Activated naive CD4-positive, alpha-beta T cell treated with anti-CD3 and anti-CD28 coated beads for 36 hours (primary cell): Measurements from ENCODE around the gene TSR1. TPM values are rescaled to one million over a fixed set of nuclear protein-coding genes. Genes with fewer than 3 reads are reported as not detected.

Experiments used
- CTCF ChIA-PET: fragments of 350-600 bp; sonication (Branson Sonifier 250); formaldehyde crosslinking; loops from one replicate; lab custom pipeline; 2021; ENCODE audit warnings: antibody characterized with exemption; lab: Charles Lee
- DNase-seq: peaks from one replicate; pipeline ENCODE4 v3.0.0-alpha.2; 2020
- H3K27ac Mint-ChIP-seq: one replicate; pipeline ENCODE4 v1.8.0; 2021; ENCODE audit warnings: mild to moderate bottlenecking, mixed read lengths
- H3K27me3 Mint-ChIP-seq: one replicate; pipeline ENCODE4 v1.8.0; 2021; ENCODE audit warnings: low read depth, mixed read lengths
- H3K36me3 Mint-ChIP-seq: one replicate; pipeline ENCODE4 v1.8.0; 2021; ENCODE audit warnings: low read depth, mixed read lengths
- H3K4me1 Mint-ChIP-seq: one replicate; pipeline ENCODE4 v1.8.0; 2021; ENCODE audit warnings: low read depth, mixed read lengths
- H3K4me3 Mint-ChIP-seq: one replicate; pipeline ENCODE4 v1.8.0; 2021; ENCODE audit warnings: mild to moderate bottlenecking, moderate library complexity, mixed read lengths
- H3K9me3 Mint-ChIP-seq: one replicate; pipeline ENCODE4 v1.8.0; 2021; ENCODE audit warnings: mixed read lengths
- intact Hi-C: fragments of 100-400 bp; cut with micrococcal nuclease; formaldehyde crosslinking; loops from one replicate; pipeline ENCODE4 v1.15.1; 2023
- total RNA-seq, 2 experiments: library from RNA; stranded (reverse); gene quantifications; one replicate each; pipeline ENCODE4 v1.2.3, GENCODE V29; 2021

Gene TSR1
- total RNA-seq, 2 experiments from 2014 or later: 51.1 to 51.5 TPM

DNA sequence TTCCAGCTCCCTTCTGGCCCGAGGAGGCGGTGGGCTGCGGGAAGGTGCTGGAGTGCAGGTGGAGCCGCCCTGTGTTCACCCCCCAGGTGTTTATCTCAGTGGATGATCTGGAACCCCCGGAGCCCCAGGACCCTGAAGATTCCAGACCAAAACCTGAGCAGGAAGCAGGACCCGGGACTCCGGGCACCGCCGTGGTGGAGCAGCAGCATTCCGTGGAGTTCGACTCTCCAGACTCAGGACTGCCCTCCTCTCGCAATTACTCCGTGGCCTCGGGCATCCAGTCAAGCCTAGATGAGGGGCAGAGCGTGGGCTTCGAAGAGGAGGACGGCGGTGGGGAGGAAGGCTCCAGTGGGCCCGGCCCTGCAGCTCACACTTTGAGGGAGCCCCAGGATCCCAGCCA is 39.1 kb upstream of the TSR1 start:
- H3K27me3 Mint-ChIP-seq: no peaks in the 10 kb centered on the region
- DNase-seq: no peak
- no peak overlapping the region for H3K27ac Mint-ChIP-seq
- H3K36me3 Mint-ChIP-seq: no peaks in the 10 kb centered on the region
- no peaks in the 10 kb centered on the region for H3K4me1 Mint-ChIP-seq
- H3K9me3 Mint-ChIP-seq: no peaks in the 10 kb centered on the region
- intact Hi-C loops: no loop called here
- CTCF ChIA-PET: no interaction called here
- H3K4me3 Mint-ChIP-seq: no peak overlapping the region

DNA sequence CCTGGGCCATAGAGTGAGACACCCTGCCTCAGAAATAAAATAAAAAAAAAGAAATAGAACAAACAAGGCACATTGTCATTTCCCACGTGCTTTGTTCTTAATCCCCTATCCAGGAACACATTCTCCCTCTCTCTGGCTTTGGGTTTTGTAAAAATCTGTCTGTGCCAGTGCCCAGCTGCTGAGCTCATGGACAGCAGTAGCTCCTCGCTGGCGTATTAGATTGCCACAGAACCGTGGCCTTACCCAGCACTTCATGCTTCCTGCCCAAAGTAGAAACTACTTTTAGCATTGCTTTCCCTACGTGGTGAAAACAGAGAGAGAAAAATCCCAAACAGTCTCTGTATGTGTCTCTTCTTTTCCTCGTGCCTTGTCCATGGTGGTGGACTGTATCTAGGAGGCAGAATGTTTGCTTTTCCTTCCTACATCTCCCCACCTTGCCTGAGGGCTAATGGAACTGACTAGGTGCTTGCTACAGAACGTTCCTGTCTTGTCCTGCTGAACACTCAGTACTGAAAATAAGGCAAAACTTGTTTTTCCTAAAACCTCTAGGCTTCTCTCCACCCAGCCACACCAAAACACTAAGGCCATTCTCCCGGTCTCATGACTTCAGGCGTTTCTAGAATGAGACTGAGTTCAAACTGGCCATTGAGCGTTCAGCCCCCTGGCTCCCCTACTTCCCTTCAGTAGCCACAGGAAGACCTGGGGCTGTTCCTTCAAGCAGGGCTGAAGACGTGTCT is 38.5 kb upstream of the TSR1 start:
- H3K36me3 Mint-ChIP-seq: no peaks in the 10 kb centered on the region
- H3K9me3 Mint-ChIP-seq: no peaks in the 10 kb centered on the region
- H3K27ac Mint-ChIP-seq: no peak overlapping the region
- H3K4me1 Mint-ChIP-seq: no peaks in the 10 kb centered on the region
- intact Hi-C loops: no loop called here
- H3K4me3 Mint-ChIP-seq: no peak overlapping the region
- DNase-seq: no peak
- no peaks in the 10 kb centered on the region for H3K27me3 Mint-ChIP-seq
- CTCF ChIA-PET: no interaction called here

DNA sequence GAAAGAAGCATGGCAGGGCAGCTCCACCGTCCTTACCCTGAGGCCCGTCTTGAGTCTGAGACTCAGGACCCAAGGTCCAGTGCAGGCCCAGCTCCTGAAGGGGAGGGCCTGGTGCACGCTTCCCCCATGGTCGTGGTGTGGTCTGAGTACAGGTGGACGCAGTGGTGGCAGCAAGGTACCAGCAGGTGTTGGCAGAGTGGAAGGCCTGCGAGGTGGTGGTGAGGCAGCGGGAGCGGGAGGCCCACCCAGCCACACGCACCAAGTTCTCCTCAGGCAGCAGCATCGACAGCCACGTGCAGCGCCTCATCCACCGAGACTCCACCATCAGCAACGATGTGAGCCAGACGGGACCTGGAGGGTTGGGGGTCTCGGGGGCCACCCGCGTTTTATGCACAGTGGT is 36.9 kb upstream of the TSR1 start:
- intact Hi-C loops: no loop called here
- no peaks in the 10 kb centered on the region for H3K4me1 Mint-ChIP-seq
- CTCF ChIA-PET: interaction anchor here (0.9 kb wide), 1 partner anchor 9 kb away, joined by 3 read pairs; no protein-coding TSS in a partner anchor
- H3K27me3 Mint-ChIP-seq: no peaks in the 10 kb centered on the region
- H3K36me3 Mint-ChIP-seq: no peaks in the 10 kb centered on the region
- H3K27ac Mint-ChIP-seq: no peak overlapping the region
- H3K9me3 Mint-ChIP-seq: no peaks in the 10 kb centered on the region
- no peak for DNase-seq
- H3K4me3 Mint-ChIP-seq: no peak overlapping the region

DNA sequence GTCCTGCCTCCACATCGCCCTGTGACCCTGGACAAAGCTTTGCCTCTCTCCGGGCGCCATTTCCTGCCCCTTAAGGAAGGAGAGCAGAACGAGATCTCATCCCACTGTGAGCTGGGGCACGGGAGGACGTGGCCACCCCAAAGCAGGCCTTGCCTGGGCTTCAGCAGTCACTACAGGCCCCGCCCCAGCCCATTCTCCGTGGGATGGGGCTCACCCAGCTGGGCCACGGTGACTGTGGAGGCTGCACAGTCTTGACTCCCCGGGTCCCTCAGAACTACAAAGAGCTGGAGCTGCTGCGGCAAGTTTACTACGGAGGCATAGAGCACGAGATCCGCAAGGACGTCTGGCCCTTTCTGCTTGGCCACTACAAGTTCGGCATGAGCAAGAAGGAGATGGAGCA is 36.4 kb upstream of the TSR1 start:
- CTCF ChIA-PET: interaction anchor here (0.9 kb wide), 1 partner anchor 10 kb away, joined by 3 read pairs; no protein-coding TSS in a partner anchor
- Mint-ChIP-seq H3K27ac (no peak overlapping the region), H3K27me3 (no peaks in the 10 kb centered on the region), H3K36me3 (no peaks in the 10 kb centered on the region), H3K4me3 (no peak overlapping the region), H3K9me3 (no peaks in the 10 kb centered on the region), H3K4me1 (no peaks in the 10 kb centered on the region)
- DNase-seq: no peak
- intact Hi-C loops: no loop called here

DNA sequence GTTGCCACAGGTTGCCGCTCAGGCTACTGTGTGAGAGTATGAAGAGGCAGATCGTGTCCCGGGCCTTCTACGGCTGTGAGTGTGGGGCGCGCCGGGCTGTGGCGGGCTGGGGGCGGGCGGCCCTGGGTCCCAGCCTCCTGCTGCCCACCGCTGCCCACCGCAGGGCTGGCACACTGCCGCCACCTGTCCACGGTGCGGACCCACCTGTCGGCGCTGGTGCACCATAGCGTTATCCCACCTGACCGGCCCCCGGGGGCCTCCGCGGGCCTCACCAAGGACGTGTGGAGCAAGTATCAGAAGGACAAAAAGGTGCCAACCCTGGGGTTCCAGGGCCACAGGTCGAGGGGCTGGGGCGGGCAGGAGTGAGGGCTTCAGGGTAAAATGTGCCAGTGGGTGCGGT is 35.9 kb upstream of the TSR1 start:
- Mint-ChIP-seq H3K4me3 (no peak overlapping the region), H3K9me3 (no peaks in the 10 kb centered on the region), H3K27me3 (no peaks in the 10 kb centered on the region), H3K4me1 (no peaks in the 10 kb centered on the region), H3K36me3 (no peaks in the 10 kb centered on the region), H3K27ac (no peak overlapping the region)
- intact Hi-C loops: no loop called here
- CTCF ChIA-PET: interaction anchor here (0.9 kb wide), 1 partner anchor 10 kb away, joined by 3 read pairs; no protein-coding TSS in a partner anchor
- no peak for DNase-seq

DNA sequence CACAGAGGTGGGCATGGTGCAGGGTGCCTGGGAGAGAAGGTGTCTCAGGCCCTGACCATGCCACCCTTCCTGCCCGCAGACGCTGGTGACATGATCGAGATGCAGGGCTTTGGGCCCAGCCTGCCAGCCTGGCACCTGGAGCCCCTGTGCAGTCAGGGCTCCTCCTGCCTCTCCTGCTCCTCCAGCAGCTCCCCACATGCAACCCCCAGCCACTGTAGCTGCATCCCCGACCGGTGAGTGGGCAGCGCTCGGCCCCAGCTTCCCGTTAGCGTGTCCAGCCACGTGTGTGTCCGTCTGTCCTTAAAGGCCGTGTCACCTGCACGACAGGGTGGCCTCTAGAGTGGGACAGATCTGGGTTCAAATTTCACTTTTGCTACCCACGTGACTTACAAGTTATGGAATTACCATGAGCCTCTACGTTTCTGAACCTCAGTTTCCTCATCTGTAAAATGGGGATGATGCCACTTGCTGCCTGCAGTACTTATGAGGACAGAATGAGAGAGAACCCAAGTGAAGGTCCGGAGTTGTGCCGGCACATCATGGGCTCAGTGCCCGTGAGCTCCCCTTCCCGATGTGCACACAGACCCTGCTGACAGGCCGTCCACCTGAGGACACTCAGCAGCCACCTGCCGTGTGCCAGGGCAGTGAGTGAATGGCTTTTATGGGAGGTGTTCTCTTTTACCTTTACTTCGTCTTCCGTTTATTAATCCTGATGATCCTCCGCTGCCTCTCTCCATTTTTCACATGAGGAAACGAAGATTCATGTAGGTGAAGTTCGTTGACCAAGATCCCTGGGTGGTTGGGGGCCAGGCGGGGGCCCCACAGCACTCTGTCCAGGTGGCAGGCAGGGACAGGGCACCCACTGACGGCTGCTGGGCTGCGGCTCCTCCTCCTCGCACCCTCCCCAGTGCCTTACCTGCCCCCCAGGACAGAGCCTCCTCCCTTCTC is 35.2 kb upstream of the TSR1 start:
- no peaks in the 10 kb centered on the region for H3K9me3 Mint-ChIP-seq
- H3K36me3 Mint-ChIP-seq: no peaks in the 10 kb centered on the region
- H3K4me3 Mint-ChIP-seq: no peak overlapping the region
- intact Hi-C loops: no loop called here
- no peak overlapping the region for H3K27ac Mint-ChIP-seq
- CTCF ChIA-PET: no interaction called here
- H3K4me1 Mint-ChIP-seq: no peaks in the 10 kb centered on the region
- no peak for DNase-seq
- no peaks in the 10 kb centered on the region for H3K27me3 Mint-ChIP-seq

DNA sequence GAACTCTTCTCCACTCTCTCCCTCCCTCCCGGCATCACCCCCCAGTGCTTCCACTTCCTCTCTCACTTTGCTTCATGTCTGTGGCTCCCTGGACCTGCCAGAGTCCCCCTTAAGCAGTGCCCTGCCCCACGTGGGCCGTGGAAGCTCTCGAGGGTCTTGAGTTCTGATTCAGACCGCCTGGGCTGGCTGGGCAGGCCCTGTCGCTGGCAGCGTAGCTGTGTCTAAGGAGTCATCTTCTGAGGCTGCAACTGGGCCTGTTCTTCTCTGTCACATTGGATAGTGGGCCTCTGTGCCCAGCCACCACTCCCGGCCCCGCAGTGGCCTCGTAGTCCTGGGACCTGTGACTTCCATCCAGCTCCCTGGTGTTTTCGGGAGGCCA is 33.9 kb upstream of the TSR1 start:
- Mint-ChIP-seq H3K9me3 (no peaks in the 10 kb centered on the region), H3K27ac (no peak overlapping the region), H3K4me1 (no peaks in the 10 kb centered on the region), H3K27me3 (no peaks in the 10 kb centered on the region), H3K36me3 (no peaks in the 10 kb centered on the region), H3K4me3 (no peak overlapping the region)
- CTCF ChIA-PET: interaction anchor here (1.9 to 3.5 kb wide), 2 partner anchors 12 to 46 kb away, joined by 8 to 20 read pairs; no protein-coding TSS in a partner anchor
- intact Hi-C loops: no loop called here
- DNase-seq: no peak

DNA sequence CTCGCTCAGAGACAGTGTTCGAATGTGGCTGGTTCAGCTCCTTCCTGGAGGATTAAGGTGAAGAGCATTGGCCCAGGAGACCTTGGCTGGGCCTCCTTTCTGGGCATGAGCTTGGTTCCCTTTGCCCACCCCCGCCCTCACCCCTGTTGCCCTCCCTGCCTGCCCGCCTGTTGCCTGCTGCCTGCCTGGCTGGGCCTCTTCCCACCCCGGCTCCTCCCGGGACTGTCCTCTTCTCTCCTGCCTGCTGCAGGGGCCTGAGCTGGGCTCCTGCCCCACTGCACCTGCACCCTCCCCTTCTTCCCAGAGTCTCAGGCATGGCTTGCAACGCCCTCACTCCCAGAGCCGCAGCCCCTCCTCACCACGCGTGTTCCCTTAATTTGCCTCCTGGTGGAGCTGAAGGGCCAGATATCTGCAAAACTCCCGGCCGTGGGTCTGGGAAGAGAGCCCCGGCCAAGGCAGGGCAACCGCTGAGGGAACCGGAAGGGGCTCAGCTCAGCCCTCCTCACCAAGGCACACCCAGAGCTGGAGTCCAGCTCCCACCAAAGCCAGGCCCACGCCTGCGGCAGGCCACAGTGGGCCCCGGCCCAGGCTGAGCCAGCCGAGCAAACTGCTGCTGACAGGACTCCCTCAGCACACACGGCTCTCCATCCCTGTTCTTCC is 33.4 kb upstream of the TSR1 start:
- no peaks in the 10 kb centered on the region for H3K9me3 Mint-ChIP-seq
- no peaks in the 10 kb centered on the region for H3K27me3 Mint-ChIP-seq
- H3K4me1 Mint-ChIP-seq: no peaks in the 10 kb centered on the region
- no peaks in the 10 kb centered on the region for H3K36me3 Mint-ChIP-seq
- DNase-seq: no peak
- no peak overlapping the region for H3K4me3 Mint-ChIP-seq
- CTCF ChIA-PET: interaction anchor here (1.9 to 3.5 kb wide), 2 partner anchors 13 to 46 kb away, joined by 8 to 20 read pairs; no protein-coding TSS in a partner anchor
- intact Hi-C loops: no loop called here
- no peak overlapping the region for H3K27ac Mint-ChIP-seq

DNA sequence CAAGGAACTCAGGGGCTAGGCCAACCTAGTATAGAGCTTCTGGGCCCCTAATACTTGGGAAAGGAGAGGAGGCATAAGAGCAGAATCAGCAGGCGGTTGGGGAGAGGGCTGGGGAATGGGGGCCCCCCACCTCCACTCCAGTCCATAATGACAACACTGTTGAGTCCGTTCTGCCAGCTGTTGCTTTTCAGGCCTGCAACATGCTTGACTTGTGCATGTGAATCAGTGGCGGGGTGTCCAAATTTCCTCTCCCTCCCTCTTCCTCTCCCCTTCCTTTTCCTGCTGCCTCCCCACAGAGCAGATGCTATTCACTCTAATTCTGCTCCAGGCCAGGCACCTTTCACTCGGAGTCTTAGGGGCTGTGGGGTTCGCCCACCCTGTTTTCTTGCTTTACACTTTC is 32.8 kb upstream of the TSR1 start:
- no peaks in the 10 kb centered on the region for H3K9me3 Mint-ChIP-seq
- no peaks in the 10 kb centered on the region for H3K36me3 Mint-ChIP-seq
- no peak overlapping the region for H3K4me3 Mint-ChIP-seq
- no peak overlapping the region for H3K27ac Mint-ChIP-seq
- no peaks in the 10 kb centered on the region for H3K27me3 Mint-ChIP-seq
- CTCF ChIA-PET: interaction anchor here (1.9 to 3.5 kb wide), 2 partner anchors 14 to 47 kb away, joined by 8 to 20 read pairs; no protein-coding TSS in a partner anchor
- no peaks in the 10 kb centered on the region for H3K4me1 Mint-ChIP-seq
- DNase-seq: no peak
- intact Hi-C loops: no loop called here

DNA sequence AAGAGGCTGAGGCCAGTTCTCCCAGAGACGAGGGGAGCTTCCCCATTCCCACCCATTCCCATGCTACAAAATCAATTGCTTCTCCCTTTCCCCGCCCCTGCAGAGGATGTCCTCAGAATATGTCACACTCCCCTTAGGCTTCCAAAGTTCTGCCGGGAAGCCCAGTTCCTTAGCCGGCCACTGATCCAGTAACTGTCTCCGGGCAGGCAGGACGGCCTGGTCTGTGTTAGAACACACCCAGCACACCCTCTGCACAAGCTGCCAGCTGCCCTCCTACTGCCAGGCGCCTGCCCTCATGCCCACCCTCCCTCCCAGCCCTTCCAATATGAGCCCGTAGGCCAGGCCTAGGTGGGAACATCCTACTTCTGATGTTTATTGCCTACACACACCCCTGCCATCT is 32.1 kb upstream of the TSR1 start:
- no peak overlapping the region for H3K27ac Mint-ChIP-seq
- intact Hi-C loops: no loop called here
- DNase-seq: no peak
- H3K36me3 Mint-ChIP-seq: no peaks in the 10 kb centered on the region
- H3K4me1 Mint-ChIP-seq: no peaks in the 10 kb centered on the region
- H3K4me3 Mint-ChIP-seq: no peak overlapping the region
- H3K9me3 Mint-ChIP-seq: no peaks in the 10 kb centered on the region
- CTCF ChIA-PET: interaction anchor here (0.9 to 3.5 kb wide), 3 partner anchors 14 to 48 kb away, joined by 3 to 20 read pairs (median 8); no protein-coding TSS in a partner anchor
- no peaks in the 10 kb centered on the region for H3K27me3 Mint-ChIP-seq

DNA sequence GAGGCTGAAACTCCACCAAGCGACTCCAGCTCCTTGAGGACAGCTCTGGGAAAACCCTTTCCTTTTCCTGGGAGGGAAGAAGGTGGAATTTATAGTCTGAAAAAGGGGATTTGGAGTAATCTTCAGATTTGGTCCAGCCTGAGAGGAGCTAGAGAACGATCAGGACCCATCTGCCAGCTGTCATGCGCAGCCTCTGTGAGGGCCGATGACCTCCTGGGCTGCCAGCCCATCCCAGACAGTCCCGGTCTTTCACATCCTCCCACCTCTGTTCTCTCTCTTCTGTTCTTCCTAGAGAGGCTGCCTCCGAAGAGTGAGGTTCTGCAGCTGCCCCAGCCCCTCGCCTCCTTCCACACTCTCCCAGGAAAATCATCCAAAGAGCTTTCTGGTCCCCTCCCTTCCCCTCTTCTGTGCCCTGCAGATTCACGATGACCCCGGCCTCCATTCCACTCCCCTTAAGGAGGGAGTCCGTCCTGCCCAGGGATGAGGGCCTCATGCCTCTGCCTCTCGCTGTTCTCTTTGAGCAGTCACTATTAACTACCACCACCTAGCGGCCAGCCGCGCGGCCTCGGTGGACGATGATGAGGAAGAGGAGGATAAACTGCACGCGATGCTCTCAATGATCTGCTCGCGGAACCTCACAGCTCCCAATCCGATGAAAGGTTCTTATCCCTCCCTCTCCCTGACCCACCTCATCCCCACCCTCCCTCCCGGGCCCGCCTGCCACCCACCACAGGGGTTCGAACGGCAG is 30.7 kb upstream of the TSR1 start:
- no peak overlapping the region for H3K4me3 Mint-ChIP-seq
- H3K4me1 Mint-ChIP-seq: no peaks in the 10 kb centered on the region
- no peaks in the 10 kb centered on the region for H3K9me3 Mint-ChIP-seq
- intact Hi-C loops: no loop called here
- H3K36me3 Mint-ChIP-seq: peaks cover 3% of the 10 kb centered on the region
- CTCF ChIA-PET: interaction anchor here (0.6 kb wide), 1 partner anchor 16 kb away, joined by 3 read pairs; no protein-coding TSS in a partner anchor
- no peak for DNase-seq
- no peak overlapping the region for H3K27ac Mint-ChIP-seq
- no peaks in the 10 kb centered on the region for H3K27me3 Mint-ChIP-seq
